Type B pancreatic cell (in vitro differentiated cells): ENCODE data around the gene SPINK6. TPM values are rescaled to one million over a fixed set of nuclear protein-coding genes. Genes with fewer than 3 reads are reported as not detected.

ENCODE experiments used
- DNase-seq: peaks from one replicate; pipeline ENCODE4 v3.0.0; 2021; ENCODE audit warnings: mixed read lengths; ENCODE audit not compliant: unreplicated experiment; ENCODE audit errors: extremely low spot score
- H3K27ac Mint-ChIP-seq: 2 replicates; pipeline ENCODE4 v1.8.0; 2021; ENCODE audit warnings: mild to moderate bottlenecking, mixed read lengths
- H3K27me3 Mint-ChIP-seq: 2 replicates; pipeline ENCODE4 v1.8.0; 2021; ENCODE audit warnings: mixed read lengths
- H3K36me3 Mint-ChIP-seq: 2 replicates; pipeline ENCODE4 v1.8.0; 2021; ENCODE audit warnings: mixed read lengths
- H3K4me1 Mint-ChIP-seq: one replicate; pipeline ENCODE4 v1.8.0; 2021; ENCODE audit warnings: mixed read lengths; ENCODE audit not compliant: unreplicated experiment
- H3K4me3 Mint-ChIP-seq: 2 replicates; pipeline ENCODE4 v1.8.0; 2021; ENCODE audit warnings: mild to moderate bottlenecking, mixed read lengths
- H3K9me3 Mint-ChIP-seq: 2 replicates; pipeline ENCODE4 v1.8.0; 2021; ENCODE audit warnings: mixed read lengths
- CTCF ChIP-seq: fragments of 200-600 bp; sonication (generic); conservative IDR thresholded peaks from 2 replicates; pipeline ENCODE4 v1.5.0; 2021; ENCODE audit warnings: antibody characterized with exemption, mild to moderate bottlenecking
- total RNA-seq: library from RNA; stranded (reverse); gene quantifications from 2 replicates; pipeline ENCODE4 v1.2.1, GENCODE V29; 2021; ENCODE audit warnings: low replicate concordance

SPINK6 gene
- total RNA-seq, 1 donor from 2014 or later, result not detected

- Mint-ChIP-seq H3K27ac (no peak overlapping the region), H3K36me3 (no peaks in the 10 kb centered on the region), H3K9me3 (no peaks in the 10 kb centered on the region), H3K4me1 (no peaks in the 10 kb centered on the region), H3K4me3 (no peak overlapping the region), H3K27me3 (peaks cover 10% of the 10 kb centered on the region)
- no peak for TF ChIP-seq CTCF
- DNase-seq, result no peak
Measured at GRCh38 chr5:148237785-148238417, 35.1 kb downstream of the SPINK6 start.

GRCh38 chr5:148238418-148238794, 35.6 kb downstream of the SPINK6 start, which contains the start of gene MARCOL:
Gene MARCOL, plus strand, starts transcription at chr5:148238525. Its CDS starts 73 bp downstream, at chr5:148238598.
- no peaks in the 10 kb centered on the region for H3K9me3 Mint-ChIP-seq
- DNase-seq, result no peak
- peaks cover 14% of the 10 kb centered on the region for H3K27me3 Mint-ChIP-seq
- no peaks in the 10 kb centered on the region for H3K4me1 Mint-ChIP-seq
- H3K27ac Mint-ChIP-seq, result no peak within 1 kb of the TSS
- H3K4me3 Mint-ChIP-seq, result no peak within 1 kb of the TSS
- H3K36me3 Mint-ChIP-seq, result no peaks in the 10 kb centered on the region
- TF ChIP-seq CTCF, result no peak

- TF ChIP-seq CTCF, result no peak
- Mint-ChIP-seq H3K9me3 (peaks cover 6% of the 10 kb centered on the region), H3K4me1 (no peaks in the 10 kb centered on the region), H3K27me3 (peaks cover 10% of the 10 kb centered on the region), H3K36me3 (no peaks in the 10 kb centered on the region), H3K27ac (no peak overlapping the region), H3K4me3 (no peak overlapping the region)
- no peak for DNase-seq
Measured at GRCh38 chr5:148248894-148249293, 46.1 kb downstream of the SPINK6 start.

GRCh38 chr5:148255456-148255855, 52.6 kb downstream of the SPINK6 start:
- Mint-ChIP-seq H3K27me3 (no peaks in the 10 kb centered on the region), H3K27ac (no peak overlapping the region)
- TF ChIP-seq CTCF, result no peak

GRCh38 chr5:148259288-148259687, 56.4 kb downstream of the SPINK6 start:
- DNase-seq, result no peak
- Mint-ChIP-seq H3K9me3 (peaks cover 10% of the 10 kb centered on the region), H3K4me3 (no peak overlapping the region), H3K27me3 (no peaks in the 10 kb centered on the region), H3K36me3 (no peaks in the 10 kb centered on the region), H3K4me1 (no peaks in the 10 kb centered on the region), H3K27ac (no peak overlapping the region)
- TF ChIP-seq CTCF, result no peak

More at GRCh38 chr5:148255456-148255855, 52.6 kb downstream of the SPINK6 start:
- no peak for DNase-seq
- no peaks in the 10 kb centered on the region for H3K36me3 Mint-ChIP-seq
- no peak overlapping the region for H3K4me3 Mint-ChIP-seq
- no peaks in the 10 kb centered on the region for H3K4me1 Mint-ChIP-seq
- H3K9me3 Mint-ChIP-seq, result peaks cover 16% of the 10 kb centered on the region

- TF ChIP-seq CTCF, result no peak
- Mint-ChIP-seq H3K36me3 (no peaks in the 10 kb centered on the region), H3K4me3 (no peak overlapping the region), H3K27me3 (no peaks in the 10 kb centered on the region), H3K9me3 (peaks cover 5% of the 10 kb centered on the region), H3K4me1 (no peaks in the 10 kb centered on the region), H3K27ac (no peak overlapping the region)
- no peak for DNase-seq
Measured at GRCh38 chr5:148261221-148261620, 58.4 kb downstream of the SPINK6 start.
